A204.1 (cell line): ENCODE results near the gene MUSK.
"Not testable (repeated sequence)": the region's sequence is repeated elsewhere in the genome, so short reads cannot be mapped to it uniquely, and the experiment has no call there.

ENCODE experiments used
- FAIRE-seq: peaks from 2 replicates; lab custom pipeline; 2012; peaks lifted over from hg19 to GRCh38; lab: Jason Lieb, UNC

Gene MUSK

DNA sequence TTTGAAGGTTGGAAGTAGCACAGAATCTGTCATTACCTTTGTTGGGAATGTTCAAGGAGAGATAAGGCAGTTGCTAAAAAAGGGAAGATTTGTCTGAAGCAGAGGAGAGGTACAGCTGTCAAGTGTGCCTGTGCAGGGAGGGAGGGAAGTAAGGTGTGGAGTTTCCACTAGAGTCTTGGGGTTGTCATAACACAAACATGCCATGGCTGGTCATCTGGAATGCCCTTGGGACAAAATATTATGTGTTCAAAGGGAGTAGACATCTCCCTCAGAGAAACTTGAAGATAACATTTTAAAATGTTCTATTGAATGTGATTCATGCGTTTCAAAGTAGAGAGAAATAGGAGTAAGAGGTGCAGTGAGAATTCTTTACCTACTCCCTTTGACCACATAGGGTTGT lies 95.0 kb downstream of the MUSK start:
- no peak for FAIRE-seq

DNA sequence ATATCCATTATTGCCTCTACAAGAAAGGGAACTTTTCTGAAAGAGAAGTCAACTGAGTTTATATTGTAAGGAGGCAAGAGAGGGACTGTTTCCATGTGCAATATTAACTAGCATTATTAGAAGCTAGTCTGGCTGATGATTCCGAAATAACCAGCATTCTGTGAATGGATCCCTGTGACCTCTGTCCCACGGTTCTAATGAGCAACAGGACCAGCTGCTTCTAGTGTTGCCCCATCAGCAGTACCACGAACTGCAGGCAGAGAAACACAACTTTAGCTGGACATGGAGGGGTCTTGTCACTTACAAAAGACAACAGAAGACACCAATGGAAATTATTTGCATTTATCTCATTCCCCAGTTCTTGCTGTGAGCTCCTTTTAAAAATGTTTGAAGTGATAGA lies 95.4 kb downstream of the MUSK start:
- FAIRE-seq: no peak

DNA sequence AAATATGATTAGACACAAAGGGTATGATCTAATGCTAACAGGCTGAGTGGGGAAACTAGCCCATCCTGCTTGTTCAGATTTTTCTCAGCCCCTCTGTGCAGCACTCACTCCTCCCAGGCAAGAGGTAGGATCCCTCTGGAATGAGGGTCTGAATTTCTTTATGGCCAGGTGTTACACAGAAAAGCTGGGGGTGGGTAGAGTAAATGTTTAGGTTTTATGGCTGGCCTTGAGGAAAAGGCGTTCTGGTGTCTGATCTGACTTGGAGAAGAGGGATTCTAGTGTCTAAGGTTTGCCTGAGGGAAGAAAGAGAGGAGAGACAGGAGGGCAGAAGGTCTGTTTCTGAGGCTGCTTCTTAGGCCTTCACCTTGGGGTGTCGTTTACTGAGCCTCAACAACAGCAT lies 97.3 kb downstream of the MUSK start:
- FAIRE-seq: no peak

DNA sequence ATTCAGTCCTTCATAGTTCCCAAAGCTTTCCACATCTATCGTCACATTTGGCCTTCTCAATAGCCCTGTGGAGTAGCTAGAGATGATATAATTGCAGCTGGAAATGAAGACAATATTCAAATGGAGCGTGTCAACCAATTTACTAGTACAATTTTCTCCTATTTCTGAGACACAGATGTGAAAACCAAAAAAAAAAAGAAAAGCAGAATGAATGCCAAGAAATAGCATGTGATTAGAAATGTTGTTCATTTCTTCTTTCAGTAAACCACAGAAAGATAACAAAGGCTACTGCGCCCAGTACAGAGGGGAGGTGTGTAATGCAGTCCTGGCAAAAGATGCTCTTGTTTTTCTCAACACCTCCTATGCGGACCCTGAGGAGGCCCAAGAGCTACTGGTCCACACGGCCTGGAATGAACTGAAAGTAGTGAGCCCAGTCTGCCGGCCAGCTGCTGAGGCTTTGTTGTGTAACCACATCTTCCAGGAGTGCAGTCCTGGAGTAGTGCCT lies 99.0 kb downstream of the MUSK start:
- FAIRE-seq: no peak

DNA sequence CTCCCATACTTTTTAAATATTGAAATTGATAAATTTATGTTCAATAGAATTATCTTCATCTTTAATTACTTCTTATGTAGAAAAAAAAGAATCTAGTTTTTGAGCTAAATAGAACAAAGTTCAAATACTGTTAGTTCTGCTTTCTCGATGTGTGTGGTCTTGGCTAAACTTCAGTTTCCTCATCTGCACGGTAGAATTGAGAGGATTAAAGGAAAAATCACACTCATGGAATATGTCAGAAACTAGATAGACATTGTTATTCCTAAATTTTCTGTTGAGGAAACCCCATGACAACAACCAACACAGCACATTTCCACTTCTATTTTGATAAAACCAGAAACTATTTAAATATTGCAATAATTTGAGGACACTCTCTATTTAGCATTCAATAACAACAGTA lies 100.3 kb downstream of the MUSK start:
- peak; percentile 29 for FAIRE-seq

DNA sequence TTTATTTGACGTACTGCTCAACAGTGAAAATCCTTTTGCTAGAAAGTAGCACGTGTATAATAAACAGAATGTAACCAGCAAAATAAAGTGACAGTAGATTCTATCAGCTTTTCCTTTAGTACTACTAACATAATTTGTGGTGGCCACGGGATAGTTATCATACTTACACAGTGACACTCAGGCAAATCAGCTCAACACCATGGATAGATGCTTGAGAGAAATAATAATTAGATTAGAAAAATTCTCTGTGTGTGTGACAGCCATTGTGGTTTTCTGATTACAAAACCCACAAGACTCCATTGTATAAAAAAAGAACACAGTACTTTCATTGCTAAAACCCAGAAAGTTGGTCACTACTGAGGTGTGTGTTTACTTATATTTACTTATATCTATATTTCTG lies 101.1 kb downstream of the MUSK start:
- FAIRE-seq: no peak

DNA sequence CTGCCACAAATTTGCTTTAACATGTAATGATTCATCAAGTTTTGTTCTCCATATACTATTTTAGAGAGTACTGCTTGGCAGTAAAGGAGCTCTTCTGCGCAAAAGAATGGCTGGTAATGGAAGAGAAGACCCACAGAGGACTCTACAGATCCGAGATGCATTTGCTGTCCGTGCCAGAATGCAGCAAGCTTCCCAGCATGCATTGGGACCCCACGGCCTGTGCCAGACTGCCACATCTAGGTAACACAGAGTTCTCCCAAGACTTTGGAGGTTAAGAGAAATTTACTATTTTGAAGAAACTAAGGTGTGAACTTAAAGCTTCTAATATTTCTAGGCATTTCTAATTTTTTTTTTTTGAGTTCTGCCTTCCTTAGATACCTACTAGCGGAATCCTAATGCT lies 107.1 kb downstream of the MUSK start:
- no peak for FAIRE-seq

DNA sequence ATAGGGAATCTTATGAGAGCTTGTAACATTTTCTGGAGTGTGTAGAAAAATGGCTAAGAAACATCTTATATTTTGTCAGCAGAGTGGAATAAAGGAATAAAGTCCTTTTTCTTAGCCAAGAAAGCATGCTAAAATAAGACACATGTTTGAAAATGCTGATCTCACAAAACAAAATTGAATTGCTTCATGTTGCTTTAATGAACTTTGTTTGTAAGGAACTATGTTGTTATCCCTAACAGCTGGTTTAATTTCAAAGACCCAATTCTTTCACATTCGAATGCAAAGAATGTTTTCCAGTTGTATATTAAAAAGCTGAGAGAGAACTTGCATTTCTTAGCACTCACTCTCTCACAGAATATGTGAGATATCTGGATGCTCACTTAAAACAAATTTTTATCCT lies 107.6 kb downstream of the MUSK start:
- no peak for FAIRE-seq

DNA sequence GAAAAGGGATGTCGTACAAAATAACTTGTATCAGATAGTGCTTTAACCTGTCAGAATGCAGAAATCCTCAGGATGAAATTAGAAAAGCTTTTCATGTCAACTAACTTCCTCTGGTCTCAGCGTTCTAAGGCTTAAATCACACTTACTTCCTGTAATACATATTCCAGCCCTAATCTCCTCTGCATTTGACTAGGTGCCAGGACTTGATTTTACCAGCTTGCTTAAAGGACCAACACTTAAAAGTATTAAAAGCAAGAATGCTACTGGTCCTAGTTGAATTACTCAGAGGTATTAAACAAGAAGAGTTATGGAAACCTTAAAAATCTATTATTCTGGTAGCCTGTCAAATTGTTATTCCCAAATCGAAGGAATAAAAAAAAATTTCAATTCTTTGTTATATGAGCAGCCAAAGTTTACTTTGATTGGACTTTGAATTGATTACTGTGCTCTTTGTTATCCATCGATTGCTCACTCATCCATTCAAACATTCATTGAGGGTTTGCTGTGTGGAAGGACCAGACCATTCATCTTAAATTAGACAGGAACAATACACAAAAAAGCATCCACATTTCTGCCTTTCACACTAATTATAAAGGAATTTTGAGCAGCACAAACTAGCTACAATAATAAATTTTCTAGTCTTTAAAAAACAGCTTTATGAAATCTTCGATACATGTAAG lies 108.7 kb downstream of the MUSK start:
- FAIRE-seq: no peak

DNA sequence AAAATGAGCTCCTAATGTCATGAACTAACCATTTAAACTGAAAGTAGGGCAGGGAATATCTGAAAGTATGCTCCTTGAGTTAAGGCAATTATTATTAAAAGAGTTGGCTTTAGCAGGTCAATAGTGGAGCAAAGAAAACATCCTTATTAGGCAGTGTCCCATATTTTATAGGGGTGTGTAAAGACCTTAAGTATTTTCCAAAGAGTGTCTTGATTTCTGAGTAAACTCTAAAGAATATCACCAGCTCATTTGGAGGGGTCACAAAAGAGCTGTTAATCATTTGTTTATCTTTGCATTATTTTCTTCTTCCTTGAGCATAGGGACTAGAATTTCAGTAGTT lies 109.3 kb downstream of the MUSK start:
- no peak for FAIRE-seq

DNA sequence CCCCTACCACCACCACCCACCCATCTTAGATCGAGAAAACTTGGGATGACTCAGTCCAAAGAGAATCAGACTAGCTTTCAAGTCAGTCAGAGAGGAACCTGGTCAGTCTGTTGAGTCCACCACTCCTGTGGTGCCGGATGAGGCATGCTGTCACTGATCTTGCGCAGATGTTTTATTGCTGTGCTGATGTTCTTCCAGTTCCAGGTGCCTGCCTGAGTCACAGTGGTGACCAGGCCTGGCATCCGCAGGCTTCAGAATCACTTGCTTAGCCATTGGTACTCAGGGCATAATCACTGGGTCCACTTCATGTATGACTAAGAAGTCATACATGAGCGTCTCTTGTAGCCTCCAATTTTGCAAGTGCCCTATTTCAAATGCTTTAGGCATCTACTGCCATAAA lies 114.1 kb downstream of the MUSK start:
- FAIRE-seq: no peak

DNA sequence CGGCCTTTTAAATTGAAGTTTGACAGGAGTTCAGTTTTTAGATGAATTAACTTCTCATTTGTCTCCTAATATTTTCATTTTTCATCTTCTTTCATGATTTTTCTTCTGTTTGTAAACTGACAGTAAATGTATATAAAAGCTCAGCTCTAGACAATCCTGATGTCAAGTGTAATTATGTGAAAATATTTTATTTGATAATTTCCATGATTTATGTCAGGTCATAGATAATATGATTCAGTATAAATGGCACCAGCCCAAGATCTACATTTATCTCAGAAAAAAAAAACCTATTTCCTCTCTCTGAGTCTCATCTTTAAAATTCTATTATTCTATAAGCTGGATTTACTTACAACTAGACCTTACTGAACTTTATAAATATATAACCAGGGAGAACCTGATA lies 115.7 kb downstream of the MUSK start:
- FAIRE-seq: peak; percentile 23

DNA sequence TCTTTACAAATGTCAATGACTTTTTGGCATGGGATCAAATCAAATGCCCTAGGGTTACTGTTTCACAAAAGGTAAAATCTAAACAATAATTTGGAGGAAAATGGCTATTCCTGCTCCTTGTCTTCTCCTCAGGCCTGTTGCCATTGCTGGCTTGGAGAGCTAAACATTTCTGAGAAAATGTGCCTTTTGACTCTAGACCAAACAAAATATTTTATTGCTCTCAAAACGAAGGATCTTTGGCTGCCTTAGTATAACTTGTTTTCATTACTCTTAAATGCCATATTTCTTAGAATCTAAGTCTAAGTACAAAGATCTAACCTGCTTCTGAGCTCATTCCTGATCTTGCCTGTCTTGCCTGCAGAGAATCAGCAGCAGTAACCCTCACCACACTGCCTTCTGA lies 116.6 kb downstream of the MUSK start:
- FAIRE-seq: no peak

DNA sequence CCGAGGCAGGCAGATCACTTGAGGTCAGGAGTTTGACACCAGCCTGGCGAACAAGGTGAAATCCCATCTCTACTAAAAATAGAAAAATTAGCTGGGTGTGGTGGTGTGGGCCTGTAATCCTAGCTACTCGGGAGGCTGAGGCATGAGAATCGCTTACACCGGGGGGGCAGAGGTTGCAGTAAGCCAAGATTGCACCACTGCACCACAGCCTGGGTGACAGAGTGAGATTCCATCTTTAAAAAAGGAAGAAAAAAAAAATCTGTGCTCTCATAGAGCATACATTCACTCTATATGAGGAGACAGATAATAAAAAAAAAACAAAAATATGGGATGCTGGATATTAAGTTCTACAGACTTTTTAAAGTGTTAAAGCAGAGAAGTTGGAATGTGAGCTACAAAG lies 119.8 kb downstream of the MUSK start:
- not testable (repeated sequence) for FAIRE-seq

DNA sequence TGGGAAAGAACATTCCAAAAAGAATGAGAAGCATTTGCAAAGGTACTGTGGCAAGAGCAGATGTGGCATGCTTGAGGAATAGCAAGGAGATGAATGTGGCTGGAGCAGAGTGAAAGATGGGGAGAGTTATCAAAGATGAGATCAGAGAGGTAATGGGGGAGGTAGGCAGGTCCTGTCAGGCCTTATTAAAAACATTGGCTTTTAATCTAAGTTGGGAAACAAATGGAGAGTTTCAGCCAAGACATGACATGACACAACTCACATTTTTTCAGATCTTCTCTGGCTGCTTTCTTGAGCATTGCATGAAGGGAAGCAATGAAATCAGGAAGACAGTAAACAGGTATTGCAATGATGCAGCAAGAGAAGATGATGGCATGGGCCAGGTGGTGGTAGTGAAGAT lies 120.3 kb downstream of the MUSK start:
- FAIRE-seq: no peak

DNA sequence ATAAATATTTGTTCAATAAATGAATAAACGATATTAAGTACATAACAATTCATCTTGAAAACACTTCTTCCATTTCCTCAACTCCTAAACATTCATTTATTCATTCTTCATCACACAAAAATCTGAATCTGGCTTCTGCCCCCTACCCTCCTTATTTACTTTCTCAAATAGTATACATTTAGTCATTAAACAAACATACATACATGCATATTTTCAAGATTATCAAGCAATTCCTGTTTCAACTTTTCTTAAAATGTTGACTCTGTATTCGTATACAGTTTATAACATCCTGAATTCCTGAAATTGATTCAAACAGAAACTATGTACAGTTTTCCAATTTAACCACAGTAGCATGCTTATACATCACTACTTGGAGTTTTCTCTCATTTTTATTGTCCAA lies 129.0 kb downstream of the MUSK start:
- peak; percentile 78 for FAIRE-seq

DNA sequence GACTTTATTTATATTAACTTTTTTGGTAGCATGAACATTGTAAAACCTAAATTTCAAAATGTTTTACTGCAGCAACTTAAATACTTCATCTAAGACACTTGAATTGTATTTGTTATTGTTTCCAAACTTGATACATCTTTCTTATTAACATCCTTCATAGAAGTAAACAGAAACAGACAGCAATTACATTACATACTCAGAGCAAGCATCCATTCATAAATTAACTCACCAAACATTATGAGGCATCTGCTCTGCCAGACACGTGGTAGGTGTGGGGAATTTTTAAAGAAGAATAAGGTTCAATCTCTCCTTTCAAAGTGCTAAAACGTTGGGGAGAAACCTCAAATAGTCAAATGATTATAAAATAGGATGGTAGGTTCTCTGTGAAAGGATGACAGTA lies 130.8 kb downstream of the MUSK start:
- FAIRE-seq: no peak

DNA sequence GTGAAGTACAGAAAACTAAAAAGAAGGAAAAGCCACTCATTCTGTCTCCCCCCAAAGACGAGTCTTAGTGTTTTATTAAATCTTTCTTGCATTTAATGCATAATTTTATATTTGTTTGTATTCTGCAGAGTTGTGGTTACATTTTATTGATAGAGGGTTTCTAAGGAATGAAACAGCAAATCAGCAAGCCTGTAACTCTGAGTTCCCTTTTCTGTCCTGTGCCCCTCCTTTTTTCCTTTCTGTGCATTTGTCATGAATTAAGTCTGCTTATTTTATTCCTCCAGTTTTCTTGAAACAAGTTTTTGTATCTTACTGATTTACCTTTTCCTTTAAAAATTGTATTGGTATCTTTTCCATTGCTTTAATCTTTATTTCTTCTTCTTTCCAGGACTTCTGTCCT lies 132.8 kb downstream of the MUSK start:
- no peak for FAIRE-seq

DNA sequence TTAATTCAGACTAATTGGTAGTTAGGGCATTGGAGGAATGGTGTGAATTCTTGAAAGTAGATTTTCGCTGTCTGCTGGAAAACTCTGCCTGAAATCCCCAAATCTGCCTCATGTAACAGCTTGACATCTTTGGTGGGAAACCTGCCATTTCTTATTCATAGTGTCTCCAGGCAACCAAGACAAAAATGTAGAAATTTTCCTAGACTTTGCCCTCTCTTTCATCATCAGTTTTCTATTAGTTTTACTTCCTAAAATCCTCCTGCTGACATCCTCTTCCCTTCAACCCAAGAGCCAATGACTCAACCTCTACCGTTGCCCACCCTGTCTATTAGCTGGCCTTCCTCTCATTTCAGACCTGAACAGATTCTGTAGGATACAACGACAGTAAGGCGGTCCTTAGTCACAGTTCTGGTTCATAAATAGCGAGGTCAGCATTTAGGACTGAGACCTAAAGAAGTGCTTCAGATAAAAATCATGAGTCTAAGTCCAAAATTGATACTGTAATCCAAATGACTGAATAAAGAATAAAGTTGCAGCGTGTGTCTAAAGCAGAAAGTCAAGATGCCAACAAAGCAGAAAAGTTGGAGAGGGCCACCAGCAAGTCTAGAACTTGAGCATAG lies 133.9 kb downstream of the MUSK start:
- FAIRE-seq: peak; percentile 99

DNA sequence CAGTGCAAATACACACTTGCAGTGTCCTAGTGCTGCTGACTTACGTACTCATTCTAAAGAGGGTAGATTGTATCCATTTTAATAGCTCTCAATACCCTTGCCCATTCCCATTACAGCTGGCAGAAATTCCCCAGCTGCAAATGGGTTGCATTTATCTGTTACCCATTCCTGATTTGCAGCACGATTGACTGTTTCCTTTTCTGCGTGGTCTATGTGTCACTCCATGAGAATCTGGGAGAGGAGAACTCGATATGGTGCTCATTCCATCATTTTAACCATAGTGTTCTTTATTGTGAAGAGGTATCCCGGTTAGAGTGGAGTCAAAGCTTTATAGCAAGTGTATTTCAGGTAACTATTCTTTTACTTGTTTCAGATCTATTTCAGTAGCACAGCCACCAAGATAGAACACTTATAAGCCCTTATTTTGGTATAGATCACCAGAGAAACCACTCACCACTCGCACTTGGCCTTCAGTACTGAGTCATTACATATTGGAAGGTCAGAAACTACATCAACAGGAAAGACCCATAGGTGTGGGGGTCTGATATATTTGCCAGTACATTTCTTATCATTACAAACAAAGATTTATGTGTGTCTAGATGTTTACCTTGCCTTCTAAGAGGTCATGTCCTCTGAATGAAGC lies 139.5 kb downstream of the MUSK start:
- no peak for FAIRE-seq

DNA sequence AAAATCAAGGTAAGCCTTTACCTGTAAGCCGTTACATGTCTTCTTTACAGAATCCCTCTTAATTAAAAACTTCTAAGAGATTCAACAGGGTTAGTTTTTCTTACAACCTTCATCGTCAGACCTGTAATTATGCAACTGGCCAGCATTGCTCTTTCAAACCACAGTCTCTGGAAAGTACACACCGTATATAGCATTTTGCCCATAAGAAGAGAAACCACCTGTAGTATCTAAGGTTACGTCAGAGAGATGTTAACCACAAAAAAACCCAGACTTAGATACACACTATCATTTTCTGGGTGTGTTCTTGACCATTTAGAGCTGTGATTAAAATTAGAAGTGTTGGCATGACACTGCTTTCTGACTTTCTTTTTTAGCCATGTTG lies 140.0 kb downstream of the MUSK start:
- FAIRE-seq: no peak

DNA sequence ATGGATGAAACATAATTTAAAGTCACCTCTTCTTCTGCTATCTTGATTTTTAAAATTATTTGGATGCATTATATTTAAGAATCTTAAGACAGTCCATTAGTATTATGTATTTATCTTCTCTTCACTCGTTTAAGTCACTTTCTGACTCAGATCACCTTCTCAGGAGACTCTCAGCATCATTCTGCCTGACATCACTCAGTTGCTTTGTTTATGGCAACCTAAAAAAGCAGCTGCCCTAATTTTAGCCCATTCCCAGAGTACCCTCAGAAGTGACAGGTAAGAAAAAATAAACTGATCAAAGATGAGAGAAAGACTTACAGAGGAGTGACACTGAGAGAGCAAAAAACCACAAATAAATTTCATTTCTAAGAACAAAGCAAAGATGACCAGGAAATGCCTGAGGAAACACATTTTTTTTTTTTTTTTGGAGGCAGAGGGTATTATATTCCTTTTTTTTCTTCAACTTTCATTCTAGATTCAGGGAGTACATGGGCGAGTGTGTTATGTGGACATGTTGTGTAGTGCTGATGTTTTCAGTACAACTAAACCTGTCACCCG lies 140.5 kb downstream of the MUSK start:
- no peak for FAIRE-seq

DNA sequence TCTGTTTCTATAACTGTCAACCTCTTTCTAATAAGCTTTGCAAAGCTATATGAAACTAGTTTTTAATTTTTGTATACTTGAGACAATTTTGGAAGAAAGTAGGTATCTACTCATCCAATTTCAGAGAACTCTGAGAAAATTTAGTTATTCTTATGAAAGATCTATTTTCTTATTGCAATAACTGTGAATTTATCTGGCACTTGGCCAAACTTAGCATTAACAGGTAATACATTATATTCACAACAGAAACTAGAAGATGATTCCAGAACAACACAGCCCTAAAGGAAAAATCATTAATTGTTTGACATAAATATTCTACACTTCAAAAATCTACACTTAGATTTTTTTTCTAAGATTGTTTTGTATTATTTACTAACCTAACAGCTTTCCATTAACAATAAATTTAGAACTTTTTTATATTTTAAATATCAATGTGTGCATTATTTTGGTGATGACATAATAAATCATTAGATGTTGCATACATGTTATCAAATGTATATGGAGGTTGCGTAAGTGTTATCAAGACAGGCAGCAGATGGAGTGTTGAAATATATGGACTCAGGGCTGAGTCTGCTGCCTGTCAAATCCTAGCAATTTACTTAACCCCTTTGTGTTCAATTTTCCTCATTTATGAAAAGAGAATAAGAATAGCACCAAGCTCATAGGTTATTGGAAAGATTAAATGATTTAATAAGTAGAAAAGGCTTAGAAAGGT lies 141.8 kb downstream of the MUSK start:
- FAIRE-seq: peak; percentile 58
